22Rv1 (cell line): ENCODE results near the gene UBE2L5.

ENCODE experiments used
- CTCF ChIP-seq: fragments of 450-650 bp; IDR thresholded peaks from 2 replicates; pipeline ENCODE4 v1.5.1; 2017; ENCODE audit warnings: mild to moderate bottlenecking
- ZFX ChIP-seq: fragments of 450-650 bp; IDR thresholded peaks from 2 replicates; pipeline ENCODE4 v1.6.1; 2017; ENCODE audit warnings: antibody characterized with exemption, borderline replicate concordance

GRCh38 chr13:30429721-30430694 is 7.7 kb downstream of the UBE2L5 start:
- no peak for TF ChIP-seq CTCF
- no peak for TF ChIP-seq ZFX
